ENCODE data around the gene HNRNPUL1.

The HNRNPUL1 gene

GRCh38 chr19:41296433-41296871, 32.3 kb downstream of the HNRNPUL1 start:
- no peaks in the 10 kb centered on the region for H3F3A ChIP-seq (ENCODE audit: insufficient read depth, low read length)
- no peaks in the 10 kb centered on the region for H4K20me1 ChIP-seq (ENCODE audit: insufficient read depth, low read length)
- H3K79me2 ChIP-seq (ENCODE audit: insufficient read depth, low read length) = no peaks in the 10 kb centered on the region
- TF ChIP-seq CTCF (IDR thresholded peaks at IDR 0.05; ENCODE audit: low read length) (no peak), EZH2 (IDR thresholded peaks at IDR 0.05; ENCODE audit: borderline replicate concordance, low read length) (no peak)
- H2AFZ ChIP-seq (ENCODE audit: low read length) = no peak overlapping the region
- H3K27me3 ChIP-seq (ENCODE audit: insufficient read depth, low read length) = no peaks in the 10 kb centered on the region
- H3K4me2 ChIP-seq (ENCODE audit: low read length) = no peak overlapping the region
- no peaks in the 10 kb centered on the region for H3K9me3 ChIP-seq (ENCODE audit: low read length)
- peak overlapping the region; percentile 69 for H3K27ac ChIP-seq (ENCODE audit: low read depth, low read length, poor library complexity, severe bottlenecking)
- peaks cover 46% of the 10 kb centered on the region for H3K4me1 ChIP-seq (ENCODE audit: insufficient read depth, low read length, severe bottlenecking)
- no peak overlapping the region for H3K9ac ChIP-seq (ENCODE audit: low read length)
- no peaks in the 10 kb centered on the region for H3K9me2 ChIP-seq (ENCODE audit: low read depth, low read length)
- H3K4me3 ChIP-seq (ENCODE audit: low read depth, low read length, poor library complexity, severe bottlenecking) = no peak overlapping the region
- peaks cover 100% of the 10 kb centered on the region for H3K36me3 ChIP-seq (ENCODE audit: insufficient read depth, low read length)

DNA sequence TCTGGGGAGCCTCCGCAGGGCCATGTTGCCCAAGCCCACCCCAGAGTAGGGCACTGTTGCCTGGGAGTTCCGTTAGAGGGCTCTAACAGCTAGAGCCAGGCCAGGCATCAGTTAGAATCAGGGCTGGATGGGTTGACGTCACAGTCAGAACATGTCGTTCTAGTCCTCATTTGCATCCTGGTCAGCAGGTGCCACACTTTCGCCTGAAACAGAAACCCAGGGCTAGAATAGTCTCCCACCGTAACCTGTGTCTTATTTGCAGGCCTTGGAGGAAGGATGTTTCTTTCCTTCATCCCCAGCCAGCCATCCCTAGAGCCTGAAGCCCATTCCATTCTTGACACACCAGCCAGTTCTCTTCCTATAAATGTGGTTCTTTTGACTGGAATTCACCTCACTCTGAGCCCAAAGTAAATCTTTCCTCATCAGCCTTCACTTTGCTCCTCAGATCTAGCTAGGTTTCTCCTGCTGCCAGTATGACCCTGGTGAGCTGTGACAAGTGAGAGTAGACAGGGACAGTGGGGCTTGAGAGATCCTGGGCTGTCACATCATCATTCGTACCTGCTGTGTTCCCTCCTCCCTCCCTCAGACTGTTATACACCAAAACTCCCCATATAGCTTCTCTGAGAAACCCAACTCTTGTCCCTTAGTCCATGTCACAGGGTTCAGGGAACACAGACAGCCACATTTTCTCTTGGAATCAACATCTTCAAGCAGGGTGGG, 33.6 kb downstream of the HNRNPUL1 start:
- no peaks in the 10 kb centered on the region for H3K9me3 ChIP-seq (ENCODE audit: low read length)
- no peaks in the 10 kb centered on the region for H3K79me2 ChIP-seq (ENCODE audit: insufficient read depth, low read length)
- no peaks in the 10 kb centered on the region for H3K27me3 ChIP-seq (ENCODE audit: insufficient read depth, low read length)
- H3K9me2 ChIP-seq (ENCODE audit: low read depth, low read length) = no peaks in the 10 kb centered on the region
- H3K4me2 ChIP-seq (ENCODE audit: low read length) = no peak overlapping the region; the same call in 1 of the 2 replicates
- no peaks in the 10 kb centered on the region for H4K20me1 ChIP-seq (ENCODE audit: insufficient read depth, low read length)
- H2AFZ ChIP-seq (ENCODE audit: low read length) = no peak overlapping the region
- H3F3A ChIP-seq (ENCODE audit: insufficient read depth, low read length) = no peaks in the 10 kb centered on the region
- peaks cover 53% of the 10 kb centered on the region for H3K4me1 ChIP-seq (ENCODE audit: insufficient read depth, low read length, severe bottlenecking)
- no peak for TF ChIP-seq EZH2 (IDR thresholded peaks at IDR 0.05; ENCODE audit: borderline replicate concordance, low read length)
- no peak; the same call in 1 of the 2 replicates for TF ChIP-seq CTCF (IDR thresholded peaks at IDR 0.05; ENCODE audit: low read length)
- peak overlapping the region; percentile 20; the same call in 1 of the 2 replicates for H3K9ac ChIP-seq (ENCODE audit: low read length)
- H3K4me3 ChIP-seq (ENCODE audit: low read depth, low read length, poor library complexity, severe bottlenecking) = no peak overlapping the region
- H3K27ac ChIP-seq (ENCODE audit: low read depth, low read length, poor library complexity, severe bottlenecking) = peak overlapping the region; percentile 69
- H3K36me3 ChIP-seq (ENCODE audit: insufficient read depth, low read length) = peaks cover 100% of the 10 kb centered on the region

- Histone ChIP-seq H3K4me3 (ENCODE audit: low read depth, low read length, poor library complexity, severe bottlenecking) (no peak overlapping the region), H3K9me2 (ENCODE audit: low read depth, low read length) (no peaks in the 10 kb centered on the region), H3K4me2 (ENCODE audit: low read length) (no peak overlapping the region), H3K9ac (ENCODE audit: low read length) (peak overlapping the region; percentile 20; the same call in 1 of the 2 replicates), H3K79me2 (ENCODE audit: insufficient read depth, low read length) (no peaks in the 10 kb centered on the region), H4K20me1 (ENCODE audit: insufficient read depth, low read length) (no peaks in the 10 kb centered on the region), H3K4me1 (ENCODE audit: insufficient read depth, low read length, severe bottlenecking) (peaks cover 54% of the 10 kb centered on the region), H3K27ac (ENCODE audit: low read depth, low read length, poor library complexity, severe bottlenecking) (peak overlapping the region; percentile 69), H3F3A (ENCODE audit: insufficient read depth, low read length) (no peaks in the 10 kb centered on the region), H3K36me3 (ENCODE audit: insufficient read depth, low read length) (peaks cover 100% of the 10 kb centered on the region), H3K9me3 (ENCODE audit: low read length) (no peaks in the 10 kb centered on the region), H2AFZ (ENCODE audit: low read length) (no peak overlapping the region), H3K27me3 (ENCODE audit: insufficient read depth, low read length) (no peaks in the 10 kb centered on the region)
- TF ChIP-seq CTCF (IDR thresholded peaks at IDR 0.05; ENCODE audit: low read length) = no peak
- no peak for TF ChIP-seq EZH2 (IDR thresholded peaks at IDR 0.05; ENCODE audit: borderline replicate concordance, low read length)
These were observed 34.3 kb downstream of the HNRNPUL1 start for GRCh38 chr19:41298348-41298964.
